SK-MEL-5 (cell line): ENCODE results near the gene VWA1. TPM values are rescaled to one million over a fixed set of nuclear protein-coding genes. Genes with fewer than 3 reads are reported as not detected.
A peak's percentile ranks its signal among the peaks of the same experiment; 100 is the strongest.
"Not testable (repeated sequence)": the region's sequence is repeated elsewhere in the genome, so short reads cannot be mapped to it uniquely, and the experiment has no call there.

Source experiments
- DNase-seq: peaks from one replicate; pipeline ENCODE4 v3.0.0-alpha.2; 2016; ENCODE audit warnings: low read depth, low spot score
- in situ Hi-C: cut with HindIII; loops from 2 replicates; pipeline ENCODE4 v1.10.0; 2016; ENCODE audit warnings: low sequenced_read_pairs, high pct_unique_total_duplicates, low pct_unique_long_range_greater_than_20kb
- total RNA-seq: library from RNA; depleted of rRNA; stranded (reverse); fragments of >200 nt; shearing (Covaris generic); gene quantifications from 2 replicates; pipeline ENCODE4 v1.2.3, GENCODE V29; 2014

The VWA1 gene
- total RNA-seq, 1 experiment from 2014 or later: 15.3 TPM

GRCh38 chr1:1419813-1420653, 15.5 kb upstream of the VWA1 start:
- in situ Hi-C loops: no loop called here
- DNase-seq: no peak

DNA sequence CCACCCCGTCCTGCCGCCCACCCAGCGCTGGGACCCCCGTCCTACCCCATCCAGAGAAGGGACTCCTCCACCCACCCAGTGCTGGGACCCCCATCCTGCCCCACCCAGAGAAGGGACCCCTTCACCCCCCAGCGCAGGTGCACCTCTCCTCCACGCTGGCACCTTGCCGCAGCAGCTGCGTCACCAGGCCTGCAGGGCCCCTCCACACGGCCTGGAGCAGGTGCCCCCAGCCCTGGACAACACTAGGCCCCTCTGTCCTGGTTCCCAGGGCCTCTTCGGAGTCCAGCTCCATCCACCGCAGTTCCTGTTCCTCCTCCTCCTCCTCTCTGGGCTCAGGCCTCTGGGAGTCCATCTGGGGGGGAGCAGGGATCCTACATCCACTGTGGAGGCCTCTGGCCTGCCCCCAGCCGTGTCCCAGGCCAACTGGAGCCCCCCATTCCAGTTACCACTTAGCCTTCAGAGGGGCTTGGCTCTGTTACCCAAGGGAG, 14.8 kb upstream of the VWA1 start:
- DNase-seq: no peak
- in situ Hi-C loops: no loop called here

DNA sequence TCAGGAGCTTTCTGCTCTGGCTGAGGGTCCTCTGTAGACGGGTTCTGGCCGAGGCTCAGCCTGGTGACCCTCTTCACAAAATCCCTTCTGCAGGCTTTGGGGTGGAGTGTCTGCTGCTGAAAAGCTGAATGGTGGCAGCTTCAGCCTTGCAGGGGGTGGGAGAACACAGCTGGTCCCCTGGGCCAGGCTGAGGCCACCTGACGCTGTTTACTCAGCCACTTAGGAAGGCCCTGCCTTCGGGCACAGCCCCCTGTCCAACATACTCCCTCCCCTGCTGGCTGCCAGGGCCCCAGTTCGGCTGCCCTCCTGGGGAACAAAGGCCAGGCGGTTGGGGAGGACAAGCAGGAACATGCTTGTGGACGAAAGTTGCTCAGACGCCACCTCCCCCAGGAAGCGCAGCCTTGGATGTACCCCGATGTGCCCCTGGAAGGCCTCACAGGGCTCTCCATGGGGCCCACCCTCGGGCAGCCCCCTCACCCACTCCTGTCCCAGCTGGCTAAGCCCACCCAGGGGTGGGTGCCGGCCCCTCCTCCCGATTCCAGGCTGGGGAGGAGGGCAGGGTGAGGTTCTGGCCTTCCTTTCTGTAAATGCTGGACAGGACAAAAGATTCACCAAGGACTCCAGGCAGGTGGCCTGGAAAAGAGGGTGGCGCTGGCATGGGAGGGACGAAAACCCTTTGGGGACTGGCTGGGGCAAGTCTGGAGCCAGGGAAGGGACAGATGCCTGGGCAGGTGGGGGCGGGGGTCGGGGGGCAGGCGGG, 14.2 kb upstream of the VWA1 start, which contains the start of gene ANKRD65:
Gene ANKRD65 (minus strand): TSS at position 130 of the 760 bp plus-strand sequence. CDS start 271 bp downstream, outside the sequence.
- DNase-seq: no peak
- in situ Hi-C loops: no loop called here

- in situ Hi-C loops: no loop called here
- no peak for DNase-seq
These were observed 13.5 kb upstream of the VWA1 start for GRCh38 chr1:1421907-1422464.

- peak; percentile 56 for DNase-seq
- in situ Hi-C loops: no loop called here
These were observed 12.8 kb upstream of the VWA1 start for GRCh38 chr1:1422465-1423244.

- in situ Hi-C loops: no loop called here
- no peak for DNase-seq
These were observed 12.3 kb upstream of the VWA1 start for GRCh38 chr1:1423245-1423597.

GRCh38 chr1:1424707-1425106, 10.8 kb upstream of the VWA1 start:
- in situ Hi-C loops: no loop called here
- no peak for DNase-seq

- in situ Hi-C loops: no loop called here
- no peak for DNase-seq
These were observed 10.1 kb upstream of the VWA1 start for GRCh38 chr1:1425426-1425752.

GRCh38 chr1:1425753-1426495, 9.6 kb upstream of the VWA1 start:
- in situ Hi-C loops: no loop called here
- no peak for DNase-seq

DNA sequence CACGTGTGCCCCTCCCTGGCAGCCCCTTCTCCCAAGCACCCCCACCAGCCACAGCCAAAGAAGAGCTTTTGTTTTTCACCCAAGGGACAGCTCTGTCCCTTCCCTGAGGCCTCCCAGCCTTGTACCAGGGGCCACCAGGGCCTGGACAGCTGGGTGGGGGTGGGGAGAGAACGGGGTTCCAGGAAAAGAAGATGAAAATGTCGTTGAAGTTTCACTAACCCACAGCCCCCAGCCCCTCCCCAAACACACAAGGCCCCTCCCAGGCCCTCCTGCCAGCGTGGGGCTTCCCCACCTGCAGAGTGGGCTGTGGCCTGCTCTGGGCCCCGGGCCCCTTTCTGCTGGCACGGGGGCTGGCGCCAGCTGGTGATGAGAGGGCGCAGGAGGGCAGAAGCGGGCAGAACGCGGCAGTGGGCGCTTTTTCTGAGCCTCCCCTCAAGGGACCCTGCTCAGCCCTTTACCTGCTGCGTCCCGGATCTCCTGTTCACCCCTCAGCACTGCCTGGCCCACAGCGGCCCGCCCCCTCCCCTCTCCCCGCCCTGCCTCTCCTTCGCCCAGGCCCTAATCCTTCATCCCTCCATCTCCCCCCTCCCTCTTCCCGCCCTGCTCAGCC, 8.9 kb upstream of the VWA1 start:
- in situ Hi-C loops: no loop called here

DNA sequence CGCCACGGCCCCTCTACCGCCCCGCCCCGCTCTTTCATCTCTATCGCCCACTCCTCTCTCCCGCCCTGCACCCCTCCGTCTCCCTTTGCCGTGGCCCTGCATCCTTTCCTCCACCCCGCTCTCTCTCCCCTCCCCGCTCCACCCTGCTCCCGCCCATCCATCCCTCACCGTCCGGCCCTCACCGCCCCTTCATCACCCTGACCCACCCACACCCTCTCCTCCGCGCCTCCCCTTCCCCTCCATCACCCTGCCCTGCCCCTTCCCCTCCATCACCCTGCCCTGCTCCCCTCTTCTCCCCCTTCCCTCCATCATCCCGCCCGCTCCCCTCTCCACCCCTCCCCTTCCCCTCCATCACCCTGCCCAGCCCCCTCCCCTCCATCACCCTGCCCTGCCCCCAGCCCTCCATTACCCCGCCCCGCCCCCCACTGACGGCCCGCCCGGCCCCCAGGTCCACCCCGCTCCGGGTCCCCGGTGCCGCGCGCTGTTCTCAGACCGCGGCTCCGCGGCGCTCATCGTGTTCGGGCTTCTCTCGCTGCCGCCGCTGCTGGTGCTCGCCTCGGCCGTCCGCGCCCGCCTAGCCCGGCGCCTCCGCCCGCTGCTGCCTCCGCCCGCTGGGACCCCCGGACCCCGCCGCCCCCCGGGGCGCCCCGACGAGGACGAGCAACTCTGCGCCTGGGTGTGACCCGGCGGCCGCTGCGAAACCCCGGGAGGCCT, 8.2 kb upstream of the VWA1 start:
- in situ Hi-C loops: no loop called here
- no peak for DNase-seq

More for the DNA sequence above, 8.9 kb upstream of the VWA1 start:
- DNase-seq: no peak

- no peak for DNase-seq
These were observed 7.7 kb upstream of the VWA1 start for GRCh38 chr1:1427820-1428148.

GRCh38 chr1:1428174-1428573, 7.3 kb upstream of the VWA1 start:
- in situ Hi-C loops: no loop called here
- DNase-seq: no peak

More at GRCh38 chr1:1427820-1428148, 7.7 kb upstream of the VWA1 start:
- in situ Hi-C loops: no loop called here

- not testable (repeated sequence) for DNase-seq
These were observed 6.5 kb upstream of the VWA1 start for GRCh38 chr1:1428967-1429366.

DNA sequence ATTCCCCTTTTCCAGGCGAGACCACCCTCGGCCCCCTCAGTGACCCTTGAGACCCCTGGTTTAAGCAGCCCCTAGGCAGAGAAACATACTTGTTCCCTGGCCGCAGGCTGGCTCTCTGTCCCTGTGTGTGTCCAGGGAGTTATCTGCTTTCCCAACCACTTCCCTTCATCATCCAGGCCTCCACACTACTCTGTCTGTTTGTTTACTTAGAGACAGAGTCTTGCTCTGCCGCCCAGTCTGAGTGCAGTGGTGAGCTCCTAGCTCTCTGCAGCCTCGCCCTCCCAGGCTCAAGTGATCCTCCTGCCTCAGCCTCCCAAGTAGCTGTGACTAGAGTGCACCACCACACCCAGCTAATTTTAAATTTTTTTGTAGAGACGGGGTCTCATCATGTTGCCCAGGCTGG, 5.8 kb upstream of the VWA1 start:
- no peak for DNase-seq
- in situ Hi-C loops: no loop called here

More at GRCh38 chr1:1428967-1429366, 6.5 kb upstream of the VWA1 start:
- in situ Hi-C loops: not testable (repeated sequence)
